Thyroid gland (tissue), 4 donors: Measurements from ENCODE around the gene RFX8. TPM values are rescaled to one million over a fixed set of nuclear protein-coding genes. Genes with fewer than 3 reads are reported as not detected.
"Not testable (repeated sequence)": the region's sequence is repeated elsewhere in the genome, so short reads cannot be mapped to it uniquely, and the experiment has no call there.

Experiments used
- DNase-seq, 2 donors: peaks; one replicate each; pipeline ENCODE4 v3.0.0-alpha.2; 2019
- H3K27ac ChIP-seq, 3 donors: fragments of 200-600 bp; sonication (generic); 1 replicate in 2 of 3; 2 replicates in 1 of 3; pipeline ENCODE4 v1.5.1; 2016 to 2019; ENCODE audit warnings: mild to moderate bottlenecking in 1 of 3, moderate library complexity in 1 of 3
- H3K27me3 ChIP-seq: fragments of 200-600 bp; sonication (generic); one replicate; pipeline ENCODE4 v1.5.1; 2019
- H3K36me3 ChIP-seq, 2 donors: fragments of 200-600 bp; sonication (generic); one replicate each; pipeline ENCODE4 v1.5.1; 2016 to 2019
- H3K4me1 ChIP-seq, 2 donors: fragments of 200-600 bp; sonication (generic); one replicate each; pipeline ENCODE4 v1.5.1; 2017 to 2019
- H3K4me3 ChIP-seq, 3 donors: fragments of 200-600 bp; sonication (generic); replicated peaks in 1 of 3; 1 replicate in 2 of 3; 2 replicates in 1 of 3; pipeline ENCODE4 v1.5.1; 2016; ENCODE audit warnings: mild to moderate bottlenecking in 1 of 3
- H3K9me3 ChIP-seq: fragments of 200-600 bp; sonication (generic); one replicate; pipeline ENCODE4 v1.5.1; 2017
- POLR2A ChIP-seq, 2 donors: fragments of 450-650 bp; IDR thresholded peaks; one replicate each; pipeline ENCODE4 v1.6.1; 2017; ENCODE audit warnings: antibody characterized with exemption in 2 of 2, mild to moderate bottlenecking in 2 of 2, moderate library complexity in 1 of 2
- WGBS, 2 donors: methylation state at CpG; one replicate each; pipeline ENCODE4 v1.1.5; 2017; 5-methylcytosine and 5-hydroxymethylcytosine counted together
- intact Hi-C: fragments of 100-400 bp; cut with DNase I; formaldehyde crosslinking; loops from one replicate; pipeline ENCODE4 v1.15.1; 2023
- total RNA-seq, 4 donors: library from RNA; depleted of rRNA; stranded (reverse); fragments of >200 nt; gene quantifications; one replicate each; pipeline ENCODE4 v1.2.3, GENCODE V29; 2016
- TF ChIP-seq, protein P1 (sequence below), 6 experiments: fragments of 200-600 bp in 3 of 6; fragments of 450-650 bp in 3 of 6; sonication (generic) in 3 of 6; IDR thresholded peaks; one replicate each; pipeline ENCODE4 v1.5.1; 2016 to 2019; ENCODE audit warnings: antibody characterized with exemption in 6 of 6, mild to moderate bottlenecking in 2 of 6, inconsistent platforms in 1 of 6, moderate library complexity in 1 of 6

Gene RFX8
- total RNA-seq, 4 donors from 2014 or later, result 1.9 TPM; not detected in 3

DNA sequence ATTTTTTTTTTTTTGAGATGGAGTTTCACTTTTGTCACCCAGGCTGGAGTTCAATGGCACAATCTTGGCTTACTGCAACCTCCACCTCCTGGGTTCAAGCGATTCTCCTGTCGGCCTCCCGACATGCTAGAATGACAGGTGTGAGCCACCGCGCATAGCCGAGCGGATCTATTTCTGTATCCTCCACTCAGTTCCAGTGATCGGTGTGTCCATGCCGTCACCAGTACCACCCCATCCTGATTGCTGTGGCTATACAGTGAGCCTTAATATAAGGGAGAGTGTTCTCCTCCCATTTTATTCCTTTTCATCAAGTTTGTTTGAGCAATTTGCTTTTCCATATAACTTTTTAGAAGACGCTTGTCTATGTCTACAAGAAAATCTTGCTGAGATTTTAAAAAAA, 35.2 kb downstream of the RFX8 start:
- DNase-seq, result no peak
- 83 to 85% methylated on average over 10 of the region's 10 CpGs for WGBS, 2 donors
- Histone ChIP-seq H3K27ac (no peak overlapping the region), H3K27me3 (no peaks in the 10 kb centered on the region), H3K9me3 (no peaks in the 10 kb centered on the region), H3K36me3 (no peaks in the 10 kb centered on the region), H3K4me1 (peaks cover 4 to 8% of the 10 kb centered on the region in 2 donors), H3K4me3 (no peak overlapping the region)
- intact Hi-C loops, result no loop called here
- TF ChIP-seq POLR2A (IDR thresholded peaks at IDR 0.05), result no peak
- TF ChIP-seq, protein P1, sequence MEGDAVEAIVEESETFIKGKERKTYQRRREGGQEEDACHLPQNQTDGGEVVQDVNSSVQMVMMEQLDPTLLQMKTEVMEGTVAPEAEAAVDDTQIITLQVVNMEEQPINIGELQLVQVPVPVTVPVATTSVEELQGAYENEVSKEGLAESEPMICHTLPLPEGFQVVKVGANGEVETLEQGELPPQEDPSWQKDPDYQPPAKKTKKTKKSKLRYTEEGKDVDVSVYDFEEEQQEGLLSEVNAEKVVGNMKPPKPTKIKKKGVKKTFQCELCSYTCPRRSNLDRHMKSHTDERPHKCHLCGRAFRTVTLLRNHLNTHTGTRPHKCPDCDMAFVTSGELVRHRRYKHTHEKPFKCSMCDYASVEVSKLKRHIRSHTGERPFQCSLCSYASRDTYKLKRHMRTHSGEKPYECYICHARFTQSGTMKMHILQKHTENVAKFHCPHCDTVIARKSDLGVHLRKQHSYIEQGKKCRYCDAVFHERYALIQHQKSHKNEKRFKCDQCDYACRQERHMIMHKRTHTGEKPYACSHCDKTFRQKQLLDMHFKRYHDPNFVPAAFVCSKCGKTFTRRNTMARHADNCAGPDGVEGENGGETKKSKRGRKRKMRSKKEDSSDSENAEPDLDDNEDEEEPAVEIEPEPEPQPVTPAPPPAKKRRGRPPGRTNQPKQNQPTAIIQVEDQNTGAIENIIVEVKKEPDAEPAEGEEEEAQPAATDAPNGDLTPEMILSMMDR (IDR thresholded peaks at IDR 0.05), result no peak

DNA sequence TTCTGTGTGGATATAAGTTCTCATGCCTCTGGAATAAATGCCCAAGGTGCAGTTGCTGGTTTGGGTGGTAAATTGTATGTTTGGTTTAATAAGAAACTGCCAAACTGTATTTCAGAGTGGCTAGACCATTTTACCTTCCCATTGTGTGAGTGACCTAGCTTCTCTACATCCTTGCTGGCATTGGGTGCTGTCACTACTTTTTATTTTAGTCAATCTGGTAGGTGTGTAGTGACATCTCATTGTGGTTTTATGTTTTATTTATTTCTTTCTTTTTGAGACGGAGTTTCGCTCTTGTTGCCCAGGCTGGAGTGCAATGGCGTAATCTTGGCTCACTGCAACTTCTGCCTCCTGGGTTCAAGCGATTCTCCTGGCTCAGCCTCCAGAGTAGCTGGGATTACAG, 36.4 kb downstream of the RFX8 start:
- H3K9me3 ChIP-seq, intact Hi-C loops, H3K27me3 ChIP-seq, DNase-seq, H3K4me3 ChIP-seq, H3K27ac ChIP-seq, H3K4me1 ChIP-seq, H3K36me3 ChIP-seq: not testable (repeated sequence)
- 66 to 72% methylated on average over 4 of the region's 4 CpGs for WGBS, 2 donors

DNA sequence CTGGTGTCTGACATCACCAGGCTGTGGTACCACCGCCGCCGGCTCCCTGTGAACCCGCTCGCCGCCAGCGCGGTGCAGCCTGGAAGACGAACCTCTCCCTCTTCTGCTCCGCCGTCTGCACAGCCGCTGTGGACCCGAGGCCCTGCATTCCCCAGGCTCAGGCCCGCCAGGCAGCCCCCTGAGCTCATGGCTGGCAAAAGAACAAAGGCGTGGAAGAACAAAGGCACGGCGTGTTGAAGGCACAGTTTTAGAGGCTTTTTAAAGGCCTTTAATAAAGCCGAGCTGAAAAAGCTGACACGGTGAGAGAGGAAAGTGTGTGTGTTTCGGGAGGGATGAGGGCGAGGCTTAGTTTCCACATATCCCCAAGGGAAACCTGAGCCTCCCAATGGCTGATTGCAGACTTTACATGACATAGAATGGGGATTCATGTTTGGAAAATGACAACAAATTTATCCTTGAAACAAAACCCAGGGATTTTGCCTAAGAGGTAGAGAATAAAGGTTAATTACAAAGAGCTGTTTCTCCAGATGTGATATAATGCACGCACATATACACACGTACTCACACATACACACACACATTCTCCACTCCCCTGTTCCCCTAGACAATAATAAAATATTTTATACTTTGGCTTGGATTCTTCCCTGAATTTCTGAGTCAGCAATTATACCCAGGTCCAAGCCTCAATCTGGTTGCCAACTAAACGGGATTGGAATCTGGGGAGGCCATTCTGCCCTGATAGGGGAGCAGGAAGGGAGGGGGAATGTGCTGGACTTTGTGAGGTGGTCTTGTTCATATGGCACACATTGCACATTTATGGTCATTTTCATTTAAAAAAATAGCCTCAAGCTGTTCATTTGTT, 39.7 kb downstream of the RFX8 start:
- Histone ChIP-seq H3K9me3 (no peaks in the 10 kb centered on the region), H3K27ac (no peak overlapping the region), H3K4me3 (no peak overlapping the region), H3K36me3 (no peaks in the 10 kb centered on the region), H3K27me3 (no peaks in the 10 kb centered on the region), H3K4me1 (peaks cover under 1 to 3% of the 10 kb centered on the region in 2 donors)
- DNase-seq, result no peak
- intact Hi-C loops, result no loop called here
- 68 to 77% methylated on average over 21 to 24 of the region's 24 CpGs for WGBS, 2 donors
- TF ChIP-seq POLR2A (IDR thresholded peaks at IDR 0.05), result no peak
- TF ChIP-seq, protein P1 (IDR thresholded peaks at IDR 0.05), result no peak

DNA sequence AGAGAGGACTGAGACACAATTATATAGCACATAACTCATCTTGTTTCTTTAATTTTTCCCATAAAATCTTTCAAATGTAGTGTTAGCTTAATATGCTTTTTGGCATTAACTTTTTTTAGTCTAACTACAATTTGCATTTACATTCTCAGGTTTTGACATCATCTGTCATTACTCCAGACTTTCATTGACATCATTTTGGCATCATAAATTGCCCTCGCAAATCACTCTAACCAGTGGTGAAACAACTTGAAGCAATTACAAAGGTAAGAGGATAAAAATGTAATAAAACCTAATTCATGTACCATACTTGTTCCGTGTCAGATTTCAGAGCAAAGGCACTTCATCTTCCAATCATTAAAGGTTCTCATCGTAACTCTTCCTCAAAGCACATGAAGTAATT, 41.4 kb downstream of the RFX8 start:
- Histone ChIP-seq H3K27me3 (no peaks in the 10 kb centered on the region), H3K4me3 (no peak overlapping the region), H3K4me1 (no peaks in the 10 kb centered on the region), H3K9me3 (no peaks in the 10 kb centered on the region), H3K27ac (no peak overlapping the region), H3K36me3 (no peaks in the 10 kb centered on the region)
- intact Hi-C loops, result no loop called here
- WGBS, 2 donors, result 97 to 99% methylated on average over 3 of the region's 3 CpGs
- DNase-seq, result no peak
- TF ChIP-seq POLR2A (IDR thresholded peaks at IDR 0.05), result no peak
- TF ChIP-seq, protein P1 (IDR thresholded peaks at IDR 0.05), result no peak

DNA sequence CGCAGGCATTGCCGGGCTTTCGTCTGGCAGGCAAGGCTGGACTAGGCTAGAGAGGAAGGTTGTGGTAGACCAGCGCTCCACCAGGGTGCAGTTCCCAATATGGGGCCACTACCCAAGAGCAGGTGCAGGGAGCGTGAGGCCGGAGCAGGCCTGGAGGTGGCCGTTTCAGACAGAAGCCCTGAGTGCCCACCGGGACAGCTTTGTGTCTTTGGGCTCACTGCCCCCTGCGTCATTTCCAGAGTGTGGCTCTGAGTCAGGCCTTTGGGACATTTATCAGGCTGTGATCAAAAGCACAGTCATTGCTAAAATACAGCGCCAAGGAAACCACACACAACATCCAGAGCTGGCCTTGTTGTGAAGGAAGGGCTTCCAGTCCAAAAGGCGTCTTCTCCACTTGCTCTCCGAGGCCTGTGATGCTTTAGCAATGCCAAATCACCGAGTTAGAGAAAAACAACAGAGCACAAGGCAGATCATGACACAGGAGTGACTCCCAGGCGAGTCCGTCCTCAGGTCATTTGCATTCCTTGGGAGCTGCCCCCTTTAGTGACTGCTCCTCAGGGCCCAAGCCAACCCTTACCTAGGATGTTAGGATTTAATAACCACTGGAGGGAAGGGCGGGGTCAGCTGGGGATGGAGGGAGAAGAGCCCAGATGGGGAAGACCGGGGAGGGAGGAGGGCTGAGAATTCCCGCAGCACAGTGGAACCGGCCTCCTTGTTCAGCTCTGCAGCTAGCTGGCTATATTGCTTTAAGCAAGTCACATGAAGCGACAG, 42.3 kb downstream of the RFX8 start:
- WGBS, 2 donors, result 85 to 87% methylated on average over 20 of the region's 20 CpGs
- Histone ChIP-seq H3K36me3 (no peaks in the 10 kb centered on the region), H3K4me1 (no peaks in the 10 kb centered on the region), H3K27ac (no peak overlapping the region), H3K27me3 (no peaks in the 10 kb centered on the region), H3K4me3 (no peak overlapping the region), H3K9me3 (no peaks in the 10 kb centered on the region)
- DNase-seq, result no peak
- intact Hi-C loops, result no loop called here
- TF ChIP-seq, protein P1 (IDR thresholded peaks at IDR 0.05), result no peak
- no peak for TF ChIP-seq POLR2A (IDR thresholded peaks at IDR 0.05)
